A549 (cell line): Measurements from ENCODE around the gene SETBP1.

Source experiments
- BHLHE40 ChIP-seq: IDR thresholded peaks from 2 replicates; pipeline ENCODE4 v1.6.1; 2012; ENCODE audit warnings: low read depth, low read length, inconsistent platforms
- CHD2 ChIP-seq: fragments of 150-350 bp; IDR thresholded peaks from 2 replicates; pipeline ENCODE4 v1.6.1; 2014; ENCODE audit warnings: low read length; ENCODE audit not compliant: partially characterized antibody
- EP300 ChIP-seq, 2 experiments: fragments of >200 bp; sonication (Bioruptor Twin); formaldehyde crosslinking; IDR thresholded peaks; 2 replicates in 1 of 2; 3 replicates in 1 of 2; pipeline ENCODE4 v1.6.1; 2016 to 2017
- JUN ChIP-seq, 2 experiments: fragments of >200 bp; sonication (Bioruptor Twin); formaldehyde crosslinking; IDR thresholded peaks; 2 replicates in 1 of 2; 3 replicates in 1 of 2; pipeline ENCODE4 v1.6.1; 2016 to 2017
- NPAS2 ChIP-seq: fragments of 250-450 bp; sonication (Bioruptor Pico); IDR thresholded peaks from 2 replicates; pipeline ENCODE4 v1.8.0; 2022; ENCODE audit warnings: mild to moderate bottlenecking, moderate library complexity, borderline replicate concordance
- POLR2A ChIP-seq: IDR thresholded peaks from 2 replicates; pipeline ENCODE4 v1.6.1; 2012; ENCODE audit warnings: mild to moderate bottlenecking, low read length
- RAD21 ChIP-seq, 2 experiments: fragments of >200 bp in 1 of 2; sonication (Bioruptor Twin) in 1 of 2; formaldehyde crosslinking in 1 of 2; IDR thresholded peaks in 1 of 2; conservative IDR thresholded peaks in 1 of 2; 2 replicates in 1 of 2; 3 replicates in 1 of 2; pipeline ENCODE4 v1.6.1; 2012 to 2018; ENCODE audit warnings: inconsistent platforms in 1 of 2
- RFX5 ChIP-seq: fragments of 450-650 bp; IDR thresholded peaks from 2 replicates; pipeline ENCODE4 v1.7.1; 2014; ENCODE audit warnings: antibody characterized with exemption, mild to moderate bottlenecking, moderate library complexity
- TF ChIP-seq, protein P1 (sequence below): fragments of >200 bp; sonication (Bioruptor Twin); formaldehyde crosslinking; IDR thresholded peaks from 3 replicates; pipeline ENCODE4 v1.5.1; 2016
- TF ChIP-seq, protein P2 (sequence below): IDR thresholded peaks from 2 replicates; pipeline ENCODE4 v1.6.1; 2012
- TF ChIP-seq, protein P3 (sequence below): fragments of 200-600 bp; sonication (generic); IDR thresholded peaks from 2 replicates; pipeline ENCODE4 v1.6.1; 2016; ENCODE audit warnings: antibody characterized with exemption, mild to moderate bottlenecking, moderate library complexity
- TF ChIP-seq, protein P4 (sequence below): fragments of >200 bp; sonication (Bioruptor Twin); formaldehyde crosslinking; IDR thresholded peaks from 3 replicates; pipeline ENCODE4 v1.6.1; 2016
- TF ChIP-seq, protein P5 (sequence below): fragments of 450-650 bp; IDR thresholded peaks from 2 replicates; pipeline ENCODE4 v1.6.1; 2014; ENCODE audit warnings: antibody characterized with exemption

DNA sequence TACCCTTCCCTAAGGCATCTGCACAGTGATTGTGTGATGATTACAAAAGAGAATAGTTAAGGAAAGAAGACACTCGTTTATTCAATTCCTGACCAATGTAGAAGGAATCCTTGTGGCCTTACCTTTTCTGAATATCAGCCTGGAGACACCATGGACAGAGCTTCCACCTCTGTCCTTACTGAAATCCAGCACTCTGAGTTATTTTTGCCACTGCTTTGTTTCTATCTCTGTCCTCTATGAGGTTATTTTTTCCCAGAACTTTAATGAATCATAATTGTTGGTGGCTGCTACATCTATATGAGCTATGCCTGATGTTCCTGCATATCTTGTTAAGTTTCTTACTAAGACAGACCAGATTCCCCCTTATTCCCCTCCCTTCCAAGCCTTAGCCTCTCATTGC is 275.1 kb downstream of the SETBP1 start:
- TF ChIP-seq, protein P1, sequence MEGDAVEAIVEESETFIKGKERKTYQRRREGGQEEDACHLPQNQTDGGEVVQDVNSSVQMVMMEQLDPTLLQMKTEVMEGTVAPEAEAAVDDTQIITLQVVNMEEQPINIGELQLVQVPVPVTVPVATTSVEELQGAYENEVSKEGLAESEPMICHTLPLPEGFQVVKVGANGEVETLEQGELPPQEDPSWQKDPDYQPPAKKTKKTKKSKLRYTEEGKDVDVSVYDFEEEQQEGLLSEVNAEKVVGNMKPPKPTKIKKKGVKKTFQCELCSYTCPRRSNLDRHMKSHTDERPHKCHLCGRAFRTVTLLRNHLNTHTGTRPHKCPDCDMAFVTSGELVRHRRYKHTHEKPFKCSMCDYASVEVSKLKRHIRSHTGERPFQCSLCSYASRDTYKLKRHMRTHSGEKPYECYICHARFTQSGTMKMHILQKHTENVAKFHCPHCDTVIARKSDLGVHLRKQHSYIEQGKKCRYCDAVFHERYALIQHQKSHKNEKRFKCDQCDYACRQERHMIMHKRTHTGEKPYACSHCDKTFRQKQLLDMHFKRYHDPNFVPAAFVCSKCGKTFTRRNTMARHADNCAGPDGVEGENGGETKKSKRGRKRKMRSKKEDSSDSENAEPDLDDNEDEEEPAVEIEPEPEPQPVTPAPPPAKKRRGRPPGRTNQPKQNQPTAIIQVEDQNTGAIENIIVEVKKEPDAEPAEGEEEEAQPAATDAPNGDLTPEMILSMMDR = no peak
- TF ChIP-seq BHLHE40 = no peak
- TF ChIP-seq RAD21 (conservative IDR thresholded peaks at IDR 0.05 in 1 of 2, IDR thresholded peaks at IDR 0.05 in 1 of 2) = no peak
- TF ChIP-seq, protein P2, sequence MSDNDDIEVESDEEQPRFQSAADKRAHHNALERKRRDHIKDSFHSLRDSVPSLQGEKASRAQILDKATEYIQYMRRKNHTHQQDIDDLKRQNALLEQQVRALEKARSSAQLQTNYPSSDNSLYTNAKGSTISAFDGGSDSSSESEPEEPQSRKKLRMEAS = no peak
- no peak for TF ChIP-seq NPAS2 (CRISPR knock-in tag)
- TF ChIP-seq, protein P3, sequence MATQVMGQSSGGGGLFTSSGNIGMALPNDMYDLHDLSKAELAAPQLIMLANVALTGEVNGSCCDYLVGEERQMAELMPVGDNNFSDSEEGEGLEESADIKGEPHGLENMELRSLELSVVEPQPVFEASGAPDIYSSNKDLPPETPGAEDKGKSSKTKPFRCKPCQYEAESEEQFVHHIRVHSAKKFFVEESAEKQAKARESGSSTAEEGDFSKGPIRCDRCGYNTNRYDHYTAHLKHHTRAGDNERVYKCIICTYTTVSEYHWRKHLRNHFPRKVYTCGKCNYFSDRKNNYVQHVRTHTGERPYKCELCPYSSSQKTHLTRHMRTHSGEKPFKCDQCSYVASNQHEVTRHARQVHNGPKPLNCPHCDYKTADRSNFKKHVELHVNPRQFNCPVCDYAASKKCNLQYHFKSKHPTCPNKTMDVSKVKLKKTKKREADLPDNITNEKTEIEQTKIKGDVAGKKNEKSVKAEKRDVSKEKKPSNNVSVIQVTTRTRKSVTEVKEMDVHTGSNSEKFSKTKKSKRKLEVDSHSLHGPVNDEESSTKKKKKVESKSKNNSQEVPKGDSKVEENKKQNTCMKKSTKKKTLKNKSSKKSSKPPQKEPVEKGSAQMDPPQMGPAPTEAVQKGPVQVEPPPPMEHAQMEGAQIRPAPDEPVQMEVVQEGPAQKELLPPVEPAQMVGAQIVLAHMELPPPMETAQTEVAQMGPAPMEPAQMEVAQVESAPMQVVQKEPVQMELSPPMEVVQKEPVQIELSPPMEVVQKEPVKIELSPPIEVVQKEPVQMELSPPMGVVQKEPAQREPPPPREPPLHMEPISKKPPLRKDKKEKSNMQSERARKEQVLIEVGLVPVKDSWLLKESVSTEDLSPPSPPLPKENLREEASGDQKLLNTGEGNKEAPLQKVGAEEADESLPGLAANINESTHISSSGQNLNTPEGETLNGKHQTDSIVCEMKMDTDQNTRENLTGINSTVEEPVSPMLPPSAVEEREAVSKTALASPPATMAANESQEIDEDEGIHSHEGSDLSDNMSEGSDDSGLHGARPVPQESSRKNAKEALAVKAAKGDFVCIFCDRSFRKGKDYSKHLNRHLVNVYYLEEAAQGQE = no peak
- no peak for TF ChIP-seq JUN (IDR thresholded peaks at IDR 0.05)
- TF ChIP-seq POLR2A = no peak
- TF ChIP-seq CHD2 = no peak
- no peak for TF ChIP-seq EP300 (IDR thresholded peaks at IDR 0.05)
- TF ChIP-seq, protein P4, sequence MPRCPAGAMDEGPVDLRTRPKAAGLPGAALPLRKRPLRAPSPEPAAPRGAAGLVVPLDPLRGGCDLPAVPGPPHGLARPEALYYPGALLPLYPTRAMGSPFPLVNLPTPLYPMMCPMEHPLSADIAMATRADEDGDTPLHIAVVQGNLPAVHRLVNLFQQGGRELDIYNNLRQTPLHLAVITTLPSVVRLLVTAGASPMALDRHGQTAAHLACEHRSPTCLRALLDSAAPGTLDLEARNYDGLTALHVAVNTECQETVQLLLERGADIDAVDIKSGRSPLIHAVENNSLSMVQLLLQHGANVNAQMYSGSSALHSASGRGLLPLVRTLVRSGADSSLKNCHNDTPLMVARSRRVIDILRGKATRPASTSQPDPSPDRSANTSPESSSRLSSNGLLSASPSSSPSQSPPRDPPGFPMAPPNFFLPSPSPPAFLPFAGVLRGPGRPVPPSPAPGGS = no peak
- TF ChIP-seq, protein P5, sequence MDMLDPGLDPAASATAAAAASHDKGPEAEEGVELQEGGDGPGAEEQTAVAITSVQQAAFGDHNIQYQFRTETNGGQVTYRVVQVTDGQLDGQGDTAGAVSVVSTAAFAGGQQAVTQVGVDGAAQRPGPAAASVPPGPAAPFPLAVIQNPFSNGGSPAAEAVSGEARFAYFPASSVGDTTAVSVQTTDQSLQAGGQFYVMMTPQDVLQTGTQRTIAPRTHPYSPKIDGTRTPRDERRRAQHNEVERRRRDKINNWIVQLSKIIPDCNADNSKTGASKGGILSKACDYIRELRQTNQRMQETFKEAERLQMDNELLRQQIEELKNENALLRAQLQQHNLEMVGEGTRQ = no peak
- TF ChIP-seq RFX5 = no peak
